ENCODE measurements around the gene SLC2A2. TPM values are rescaled to one million over a fixed set of nuclear protein-coding genes. Genes with fewer than 3 reads are reported as not detected.

The SLC2A2 gene
- total RNA-seq, 1 donor from 2014 or later = not detected

- no peaks in the 10 kb centered on the region for H3K36me3 Mint-ChIP-seq
- H3K4me3 Mint-ChIP-seq = no peak overlapping the region
- no peak overlapping the region for H3K4me2 ChIP-seq
- no peak overlapping the region for H3K27ac ChIP-seq
- peak overlapping the region; percentile 7 for H2AFZ ChIP-seq (replicated peaks)
- H3K27me3 Mint-ChIP-seq (ENCODE audit: insufficient read depth, low read depth) = no peaks in the 10 kb centered on the region
- no peaks in the 10 kb centered on the region for H3K79me2 ChIP-seq (ENCODE audit: low read depth)
- no peaks in the 10 kb centered on the region for H3F3A ChIP-seq (ENCODE audit: low read depth)
- H3K4me1 ChIP-seq = no peaks in the 10 kb centered on the region
- H3K9me3 Mint-ChIP-seq = no peaks in the 10 kb centered on the region
- no peak overlapping the region for H3K4me3 ChIP-seq
- H3K27ac Mint-ChIP-seq = no peak overlapping the region
- H4K20me1 ChIP-seq (ENCODE audit: low read depth) = no peaks in the 10 kb centered on the region
- no peaks in the 10 kb centered on the region for H3K4me1 Mint-ChIP-seq
- no peak for DNase-seq (ENCODE audit: low spot score)
- TF ChIP-seq EZH2phosphoT487 (IDR thresholded peaks at IDR 0.05) = no peak
- TF ChIP-seq CTCF (IDR thresholded peaks at IDR 0.05) = no peak
- TF ChIP-seq EZH2 (IDR thresholded peaks at IDR 0.05) = no peak
- H3K27me3 ChIP-seq = no peaks in the 10 kb centered on the region
- H3K9me3 ChIP-seq (ENCODE audit: low read depth) = no peaks in the 10 kb centered on the region
- no peaks in the 10 kb centered on the region for H3K36me3 ChIP-seq
- no peak overlapping the region for H3K9ac ChIP-seq
These were observed 15.2 kb downstream of the SLC2A2 start for GRCh38 chr3:171011109-171011872.

GRCh38 chr3:171007316-171007715 is 19.2 kb downstream of the SLC2A2 start:
- Mint-ChIP-seq H3K4me1 (no peaks in the 10 kb centered on the region), H3K27me3 (ENCODE audit: insufficient read depth, low read depth) (no peaks in the 10 kb centered on the region), H3K4me3 (no peak overlapping the region), H3K9me3 (no peaks in the 10 kb centered on the region), H3K36me3 (no peaks in the 10 kb centered on the region), H3K27ac (no peak overlapping the region)
- Histone ChIP-seq H3K9me3 (ENCODE audit: low read depth) (no peaks in the 10 kb centered on the region), H2AFZ (replicated peaks) (no peak overlapping the region), H3K27ac (no peak overlapping the region), H3K4me1 (no peaks in the 10 kb centered on the region), H3K36me3 (no peaks in the 10 kb centered on the region), H3F3A (ENCODE audit: low read depth) (no peaks in the 10 kb centered on the region), H3K9ac (no peak overlapping the region), H4K20me1 (ENCODE audit: low read depth) (no peaks in the 10 kb centered on the region), H3K27me3 (no peaks in the 10 kb centered on the region), H3K79me2 (ENCODE audit: low read depth) (no peaks in the 10 kb centered on the region), H3K4me3 (no peak overlapping the region), H3K4me2 (no peak overlapping the region)
- no peak for TF ChIP-seq EZH2 (IDR thresholded peaks at IDR 0.05)
- no peak for TF ChIP-seq CTCF (IDR thresholded peaks at IDR 0.05)
- no peak for TF ChIP-seq EZH2phosphoT487 (IDR thresholded peaks at IDR 0.05)
- no peak for DNase-seq (ENCODE audit: low spot score)

- Mint-ChIP-seq H3K36me3 (no peaks in the 10 kb centered on the region), H3K4me1 (no peaks in the 10 kb centered on the region), H3K9me3 (no peaks in the 10 kb centered on the region), H3K4me3 (no peak overlapping the region), H3K27me3 (ENCODE audit: insufficient read depth, low read depth) (no peaks in the 10 kb centered on the region), H3K27ac (no peak overlapping the region)
- Histone ChIP-seq H3K27me3 (no peaks in the 10 kb centered on the region), H3K36me3 (no peaks in the 10 kb centered on the region), H3F3A (ENCODE audit: low read depth) (no peaks in the 10 kb centered on the region), H3K4me3 (no peak overlapping the region), H3K9me3 (ENCODE audit: low read depth) (no peaks in the 10 kb centered on the region), H3K79me2 (ENCODE audit: low read depth) (no peaks in the 10 kb centered on the region), H4K20me1 (ENCODE audit: low read depth) (no peaks in the 10 kb centered on the region), H3K4me2 (no peak overlapping the region), H3K27ac (no peak overlapping the region), H2AFZ (replicated peaks) (no peak overlapping the region), H3K4me1 (no peaks in the 10 kb centered on the region), H3K9ac (no peak overlapping the region)
- TF ChIP-seq EZH2phosphoT487 (IDR thresholded peaks at IDR 0.05) (no peak), CTCF (IDR thresholded peaks at IDR 0.05) (no peak), EZH2 (IDR thresholded peaks at IDR 0.05) (no peak)
- DNase-seq (ENCODE audit: low spot score) = no peak
These were observed 20.9 kb downstream of the SLC2A2 start for GRCh38 chr3:171005648-171006047.
